Activated CD8-positive, alpha-beta memory T cell treated with anti-CD3 and anti-CD28 coated beads, Interleukin-2, amount 50 U/mL, for 4 hours (primary cell): ENCODE data around the gene NPFFR1.
"Not testable (repeated sequence)": the region's sequence is repeated elsewhere in the genome, so short reads cannot be mapped to it uniquely, and the experiment has no call there.

ENCODE experiments used
- DNase-seq: peaks from one replicate; pipeline ENCODE4 v3.0.0-alpha.2; 2020

The NPFFR1 gene

GRCh38 chr10:70254778-70255328, 29.0 kb downstream of the NPFFR1 start:
- DNase-seq = no peak

- DNase-seq = no peak
Measured at GRCh38 chr10:70253878-70254765, 29.7 kb downstream of the NPFFR1 start.

- DNase-seq = no peak
Measured at GRCh38 chr10:70250961-70251680, 32.7 kb downstream of the NPFFR1 start.

GRCh38 chr10:70247360-70247759, 36.4 kb downstream of the NPFFR1 start:
- no peak for DNase-seq

- no peak for DNase-seq
Measured at GRCh38 chr10:70241081-70241480, 42.7 kb downstream of the NPFFR1 start.

- DNase-seq = not testable (repeated sequence)
Measured at GRCh38 chr10:70239986-70240385, 43.8 kb downstream of the NPFFR1 start.

GRCh38 chr10:70239077-70239976, 44.5 kb downstream of the NPFFR1 start:
- DNase-seq = not testable (repeated sequence)

- not testable (repeated sequence) for DNase-seq
Measured at GRCh38 chr10:70237958-70238536, 45.8 kb downstream of the NPFFR1 start.

GRCh38 chr10:70234668-70235447, 48.9 kb downstream of the NPFFR1 start:
- DNase-seq = no peak

- no peak for DNase-seq
Measured at GRCh38 chr10:70233939-70234300, 49.9 kb downstream of the NPFFR1 start.

- DNase-seq = peak; percentile 100
Measured at GRCh38 chr10:70233109-70233938, 50.5 kb downstream of the NPFFR1 start, which contains the start of gene PPA1. Gene PPA1 (minus strand): TSS chr10:70233429. CDS start chr10:70233327, 102 bp downstream.

GRCh38 chr10:70232859-70233108, 51.0 kb downstream of the NPFFR1 start:
- peak; percentile 33 for DNase-seq

GRCh38 chr10:70232155-70232858, 51.5 kb downstream of the NPFFR1 start:
- peak; percentile 41 for DNase-seq

GRCh38 chr10:70228491-70228890, 55.3 kb downstream of the NPFFR1 start:
- DNase-seq = no peak

GRCh38 chr10:70227548-70228320, 56.1 kb downstream of the NPFFR1 start:
- no peak for DNase-seq

GRCh38 chr10:70223728-70224127, 60.1 kb downstream of the NPFFR1 start:
- no peak for DNase-seq

- not testable (repeated sequence) for DNase-seq
Measured at GRCh38 chr10:70222811-70223447, 60.9 kb downstream of the NPFFR1 start.

GRCh38 chr10:70222340-70222794, 61.4 kb downstream of the NPFFR1 start:
- no peak for DNase-seq

GRCh38 chr10:70221030-70221429, 62.8 kb downstream of the NPFFR1 start:
- no peak for DNase-seq
